ENCODE measurements around the gene PTPRN. TPM values are rescaled to one million over a fixed set of nuclear protein-coding genes. Genes with fewer than 3 reads are reported as not detected.
A peak's percentile ranks its signal among the peaks of the same experiment; 100 is the strongest.

PTPRN gene
- total and polyA plus RNA-seq, 4 donors, result 0.11 to 2.6 (median 0.22) TPM

GRCh38 chr2:219269362-219270054 lies 39.7 kb downstream of the PTPRN start:
- ATAC-seq (ENCODE audit: insufficient read depth, low FRiP score) (no peak), DNase-seq (peak in 1 of 3 donors; percentile 45)
- 53 to 80% methylated on average over 8 of the region's 8 CpGs for WGBS, 2 donors
- Histone ChIP-seq H3K9ac (ENCODE audit: insufficient read depth in 1 of 2, low read length in 2 of 2) (no peak overlapping the region), H3K4me3 (no peak overlapping the region), H3K9me3 (ENCODE audit: control insufficient read depth in 4 of 4, insufficient read depth in 3 of 4, low read length in 3 of 4) (peaks cover 0 to 2% (median 0%) of the 10 kb centered on the region in 4 donors), H3K27me3 (ENCODE audit: control insufficient read depth in 3 of 3, insufficient read depth in 3 of 3, low read length in 2 of 3) (no peaks in the 10 kb centered on the region), H3K36me3 (ENCODE audit: control insufficient read depth in 4 of 4, insufficient read depth in 4 of 4, low read length in 4 of 4) (no peaks in the 10 kb centered on the region), H3K27ac (ENCODE audit: low read depth in 1 of 2, low read length in 1 of 2) (peak overlapping the region in 1 of 2 donors; percentile 42), H3K4me1 (ENCODE audit: control insufficient read depth in 5 of 5, insufficient read depth in 5 of 5, low read length in 5 of 5) (no peaks in the 10 kb centered on the region)
- TF ChIP-seq CTCF (IDR thresholded peaks at IDR 0.05; ENCODE audit: control extremely low read depth, extremely low read depth), result no peak

- TF ChIP-seq CTCF (IDR thresholded peaks at IDR 0.05; ENCODE audit: control extremely low read depth, extremely low read depth), result no peak
- Histone ChIP-seq H3K9ac (ENCODE audit: insufficient read depth in 1 of 2, low read length in 2 of 2) (no peak overlapping the region), H3K9me3 (ENCODE audit: control insufficient read depth in 4 of 4, insufficient read depth in 3 of 4, low read length in 3 of 4) (peaks cover 0 to 2% (median 0%) of the 10 kb centered on the region in 4 donors), H3K36me3 (ENCODE audit: control insufficient read depth in 4 of 4, insufficient read depth in 4 of 4, low read length in 4 of 4) (no peaks in the 10 kb centered on the region), H3K4me1 (ENCODE audit: control insufficient read depth in 5 of 5, insufficient read depth in 5 of 5, low read length in 5 of 5) (no peaks in the 10 kb centered on the region), H3K27me3 (ENCODE audit: control insufficient read depth in 3 of 3, insufficient read depth in 3 of 3, low read length in 2 of 3) (no peaks in the 10 kb centered on the region), H3K4me3 (no peak overlapping the region), H3K27ac (ENCODE audit: low read depth in 1 of 2, low read length in 1 of 2) (no peak overlapping the region)
- DNase-seq, result no peak
- WGBS, 2 donors, result 84 to 92% methylated on average over 2 of the region's 2 CpGs
- ATAC-seq (ENCODE audit: insufficient read depth, low FRiP score), result no peak
Observed at GRCh38 chr2:219268294-219268693, 40.9 kb downstream of the PTPRN start.

- 75% methylated on average over 1 of the region's 1 CpG; no CpG with 5 or more reads in 1 of the 2 donors for WGBS, 2 donors
- Histone ChIP-seq H3K27me3 (ENCODE audit: control insufficient read depth in 3 of 3, insufficient read depth in 3 of 3, low read length in 2 of 3) (no peaks in the 10 kb centered on the region), H3K4me3 (no peak overlapping the region), H3K4me1 (ENCODE audit: control insufficient read depth in 5 of 5, insufficient read depth in 5 of 5, low read length in 5 of 5) (no peaks in the 10 kb centered on the region), H3K36me3 (ENCODE audit: control insufficient read depth in 4 of 4, insufficient read depth in 4 of 4, low read length in 4 of 4) (no peaks in the 10 kb centered on the region), H3K27ac (ENCODE audit: low read depth in 1 of 2, low read length in 1 of 2) (no peak overlapping the region), H3K9ac (ENCODE audit: insufficient read depth in 1 of 2, low read length in 2 of 2) (no peak overlapping the region), H3K9me3 (ENCODE audit: control insufficient read depth in 4 of 4, insufficient read depth in 3 of 4, low read length in 3 of 4) (peaks cover 0 to 2% (median 0%) of the 10 kb centered on the region in 4 donors)
- no peak for ATAC-seq (ENCODE audit: insufficient read depth, low FRiP score)
- no peak for DNase-seq
- no peak for TF ChIP-seq CTCF (IDR thresholded peaks at IDR 0.05; ENCODE audit: control extremely low read depth, extremely low read depth)
Observed at GRCh38 chr2:219266886-219267285, 42.3 kb downstream of the PTPRN start.
